Endothelial cell of umbilical vein (primary cell): ENCODE results near the gene ACSM2A.
"Not testable (repeated sequence)": the region's sequence is repeated elsewhere in the genome, so short reads cannot be mapped to it uniquely, and the experiment has no call there.

Experiments used
- CTCF ChIP-seq, 2 donors: IDR thresholded peaks; 1 replicate in 1 of 2; 2 replicates in 1 of 2; pipeline ENCODE4 v1.5.1; 2011; ENCODE audit warnings: low read length in 2 of 2, mild to moderate bottlenecking in 2 of 2, moderate library complexity in 2 of 2, control low read depth in 1 of 2, inconsistent platforms in 1 of 2, low read depth in 1 of 2; ENCODE audit not compliant: insufficient read depth in 1 of 2; ENCODE audit errors: extremely low read depth in 1 of 2
- POLR2A ChIP-seq: IDR thresholded peaks from 2 replicates; pipeline ENCODE4 v1.6.1; 2012; ENCODE audit warnings: low read depth, mild to moderate bottlenecking, control low read depth, low read length

GRCh38 chr16:20439820-20440231, 11.5 kb upstream of the ACSM2A start:
- not testable (repeated sequence) for TF ChIP-seq POLR2A; CTCF (IDR thresholded peaks at IDR 0.05; ENCODE audit: extremely low read depth in 1 of 2, insufficient read depth in 1 of 2, low read depth in 1 of 2, low read length in 2 of 2)
